HG03139 (cell line): ENCODE measurements around the gene KRT13.
A peak's percentile ranks its signal among the peaks of the same experiment; 100 is the strongest.

Source experiments
- ATAC-seq: cut with Tn5 transposase; IDR thresholded peaks from one replicate; pipeline ENCODE4 v1.9.1; 2021; ENCODE audit not compliant: unreplicated experiment

The KRT13 gene

DNA sequence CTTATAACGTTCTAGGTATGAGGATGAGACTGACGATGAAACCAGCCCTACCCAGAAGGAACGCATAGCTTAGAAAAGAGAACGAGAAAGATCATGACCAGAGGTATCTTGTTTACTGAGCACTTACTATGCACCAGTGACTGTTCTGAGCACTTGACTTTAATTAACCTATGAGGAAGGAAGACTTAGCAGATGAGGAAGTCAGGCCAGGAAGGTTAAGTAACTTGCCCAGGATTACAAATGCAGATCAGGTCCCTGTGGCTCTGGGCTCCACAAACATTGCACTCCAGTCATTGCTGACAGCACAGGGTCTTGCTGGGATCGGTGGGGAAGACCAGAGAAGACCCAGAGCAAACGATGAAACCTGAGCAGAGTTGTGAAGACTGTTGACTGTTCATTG, 7.1 kb downstream of the KRT13 start:
- no peak for ATAC-seq

GRCh38 chr17:41496803-41497484, 8.5 kb downstream of the KRT13 start:
- peak; percentile 56 for ATAC-seq

DNA sequence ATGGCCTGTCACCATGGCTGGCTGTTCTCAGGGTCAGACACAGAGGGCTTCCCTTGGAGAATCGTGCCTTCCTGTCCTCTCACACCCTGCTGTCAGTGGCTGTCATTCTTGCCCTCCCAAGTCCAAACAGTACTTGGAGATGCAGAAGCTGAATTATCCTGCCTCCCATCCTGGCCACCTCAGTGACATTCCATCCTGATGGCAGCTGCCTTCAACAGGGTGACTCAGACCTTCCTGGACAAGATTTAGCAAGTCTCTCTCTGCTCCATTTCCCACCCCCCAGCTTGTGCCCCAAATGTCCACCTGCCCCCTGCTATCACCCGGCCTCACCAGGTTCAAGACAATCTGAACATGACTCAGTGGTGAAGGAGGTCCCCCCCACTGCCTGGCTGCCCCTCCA, 10.9 kb downstream of the KRT13 start:
- ATAC-seq = no peak

- ATAC-seq = no peak
These were observed 12.6 kb downstream of the KRT13 start for GRCh38 chr17:41492771-41493170.

DNA sequence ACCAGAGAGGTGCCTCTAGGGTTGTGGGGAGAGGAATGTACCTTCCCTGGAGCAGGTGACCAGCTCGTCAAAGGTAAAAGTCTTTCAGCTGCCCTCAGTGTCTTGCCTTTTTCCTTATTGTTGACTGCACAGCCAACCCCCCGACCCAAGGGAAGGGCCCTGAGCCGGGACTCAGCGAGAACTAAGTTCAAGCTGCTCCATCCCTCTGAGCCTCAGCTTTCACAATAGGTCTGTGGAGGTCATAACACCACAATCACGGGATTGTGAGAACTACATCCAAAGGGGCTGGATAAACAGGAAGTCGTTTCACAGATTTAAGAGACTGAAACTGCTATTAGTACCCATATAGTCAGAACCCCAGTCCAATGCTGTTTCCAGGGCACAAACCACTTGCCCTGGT, 13.1 kb downstream of the KRT13 start:
- ATAC-seq = no peak

- no peak for ATAC-seq
These were observed 13.9 kb downstream of the KRT13 start for GRCh38 chr17:41491476-41491875.

GRCh38 chr17:41490000-41490990, 15.1 kb downstream of the KRT13 start:
- no peak for ATAC-seq

- ATAC-seq = no peak
These were observed 15.9 kb downstream of the KRT13 start, which contains the start of gene KRT36 for GRCh38 chr17:41489531-41489930. Gene KRT36, minus strand, starts transcription at chr17:41489910. Its CDS starts 46 bp downstream, at chr17:41489864.

DNA sequence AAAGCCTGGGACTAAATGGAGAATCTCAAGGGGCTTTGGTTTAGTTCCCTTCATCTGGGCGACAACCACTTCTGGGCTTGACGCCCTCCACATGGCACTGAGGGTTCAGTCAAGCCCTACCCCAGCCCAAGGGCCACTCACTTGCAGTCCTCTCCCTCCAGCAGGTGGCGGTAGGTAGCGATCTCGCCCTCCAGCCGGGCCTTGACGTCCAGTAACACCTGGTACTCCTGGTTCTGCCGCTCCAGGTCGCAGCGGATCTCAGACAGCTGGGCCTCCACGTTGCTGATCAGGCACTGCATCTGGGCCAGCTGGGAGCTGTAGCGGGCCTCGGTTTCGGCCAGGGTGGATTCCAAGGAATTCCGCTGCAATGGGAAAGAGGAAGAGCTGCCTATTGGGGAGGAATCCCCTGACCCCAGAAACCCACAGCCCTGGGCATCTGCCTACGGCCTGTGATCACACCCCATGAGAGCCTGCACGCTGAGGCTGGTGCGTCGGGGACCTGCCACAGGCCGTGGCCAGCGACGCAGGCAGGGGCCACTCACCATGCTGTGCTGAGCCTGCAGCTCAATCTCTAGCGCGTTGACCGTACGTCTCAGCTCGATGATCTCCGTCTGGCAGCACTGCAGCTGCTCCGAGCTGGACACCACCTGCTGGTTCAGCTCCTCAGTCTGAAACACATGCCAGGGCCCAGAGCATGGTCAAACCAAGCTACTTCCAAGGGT, 18.4 kb downstream of the KRT13 start:
- no peak for ATAC-seq

DNA sequence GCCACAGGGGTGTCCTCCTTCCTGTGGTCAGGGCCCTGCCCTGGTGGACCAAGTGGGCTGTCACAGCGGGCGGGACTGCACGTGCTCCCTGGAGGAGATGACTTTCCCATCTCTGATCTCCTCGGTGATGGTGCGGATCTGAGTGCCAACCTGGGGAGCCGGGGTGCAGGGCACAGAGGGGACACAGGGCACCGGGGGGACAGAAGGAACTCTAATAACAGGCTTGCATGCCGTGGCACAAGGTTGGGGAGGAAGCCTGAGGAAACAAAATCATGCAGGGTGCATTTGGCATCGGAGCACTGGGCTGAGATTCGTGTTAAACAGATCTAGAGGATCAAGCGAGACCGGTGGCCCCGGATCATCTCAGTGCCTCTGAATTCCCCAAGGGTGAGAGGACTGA, 19.1 kb downstream of the KRT13 start:
- no peak for ATAC-seq

GRCh38 chr17:41484920-41485904, 20.2 kb downstream of the KRT13 start:
- ATAC-seq = no peak

GRCh38 chr17:41483991-41484826, 21.2 kb downstream of the KRT13 start:
- no peak for ATAC-seq

- ATAC-seq = no peak
These were observed 21.9 kb downstream of the KRT13 start for GRCh38 chr17:41483531-41483930.

- ATAC-seq = no peak
These were observed 24.4 kb downstream of the KRT13 start, which contains the start of gene KRT35 for GRCh38 chr17:41481036-41481435. Gene KRT35, minus strand, starts transcription at chr17:41481151. Its CDS starts 54 bp downstream, at chr17:41481097.

- ATAC-seq = no peak
These were observed 24.8 kb downstream of the KRT13 start for GRCh38 chr17:41480581-41480980.

GRCh38 chr17:41480136-41480535, 25.3 kb downstream of the KRT13 start:
- no peak for ATAC-seq

DNA sequence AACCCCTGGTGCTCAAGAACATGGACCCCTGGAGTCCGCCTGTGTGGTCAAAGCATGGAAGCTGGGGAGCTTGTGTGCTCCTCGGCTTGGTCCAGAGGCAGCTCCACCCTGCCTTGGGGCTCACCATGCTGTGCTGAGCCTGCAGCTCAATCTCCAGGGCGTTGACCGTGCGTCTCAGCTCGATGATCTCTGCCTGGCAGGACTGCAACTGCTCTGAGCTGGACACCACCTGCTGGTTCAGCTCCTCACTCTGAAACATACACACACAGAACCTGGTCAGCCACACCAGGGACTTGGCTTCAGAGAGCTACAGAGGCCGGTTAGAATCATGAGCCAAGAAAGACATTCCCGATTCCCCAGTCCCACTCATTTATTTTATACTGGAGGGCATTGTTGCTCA, 27.2 kb downstream of the KRT13 start:
- ATAC-seq = no peak

DNA sequence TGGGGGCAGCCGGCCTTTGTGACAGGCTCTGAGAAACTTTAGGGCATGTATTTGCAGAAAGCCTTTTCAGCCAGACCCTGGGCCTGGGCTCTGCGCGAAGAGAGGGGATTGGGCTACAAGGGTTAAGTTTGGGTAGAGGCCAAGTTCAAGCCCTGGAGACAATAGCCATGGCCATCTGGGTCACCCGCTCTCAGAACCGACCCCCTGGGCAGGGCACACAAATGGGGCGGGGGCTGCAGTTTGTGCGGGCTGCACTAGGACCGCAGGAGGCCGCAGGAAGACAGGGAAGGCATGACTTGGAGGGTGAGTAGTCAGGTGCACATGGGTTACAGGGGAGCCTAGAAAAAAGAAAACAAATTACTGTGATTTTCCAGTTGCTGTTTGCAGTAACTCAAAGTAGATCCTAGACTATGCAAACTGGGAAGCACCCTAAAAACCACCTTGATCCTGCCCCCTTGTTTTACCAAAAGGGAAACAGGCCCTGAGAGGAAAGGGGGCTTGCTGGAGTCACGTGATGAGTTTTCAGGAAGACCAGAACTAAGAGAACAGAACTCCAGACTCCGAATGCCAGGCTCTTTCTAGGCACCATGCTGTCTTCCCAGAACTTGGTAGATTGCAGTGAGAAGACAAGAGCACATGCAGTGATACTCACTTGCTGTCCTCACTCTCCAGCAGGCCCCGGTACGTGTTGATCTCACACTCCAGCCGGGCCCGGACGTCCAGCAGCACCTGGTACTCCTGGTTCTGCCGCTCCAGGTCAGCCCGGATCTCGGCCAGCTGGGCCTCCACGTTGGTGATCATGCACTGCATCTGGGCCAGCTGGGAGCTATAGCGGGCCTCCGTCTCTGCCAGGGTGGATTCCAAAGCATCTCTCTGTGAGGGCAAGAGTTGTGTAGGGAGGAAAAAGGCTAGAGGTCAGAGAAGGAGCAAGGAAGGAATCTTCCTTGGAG, 28.3 kb downstream of the KRT13 start:
- no peak for ATAC-seq
